GM19043 (cell line): ENCODE measurements around the gene LGALS3.

ENCODE experiments used
- ATAC-seq: cut with Tn5 transposase; IDR thresholded peaks from one replicate; pipeline ENCODE4 v1.9.1; 2021; ENCODE audit warnings: low read depth; ENCODE audit not compliant: unreplicated experiment

The LGALS3 gene

DNA sequence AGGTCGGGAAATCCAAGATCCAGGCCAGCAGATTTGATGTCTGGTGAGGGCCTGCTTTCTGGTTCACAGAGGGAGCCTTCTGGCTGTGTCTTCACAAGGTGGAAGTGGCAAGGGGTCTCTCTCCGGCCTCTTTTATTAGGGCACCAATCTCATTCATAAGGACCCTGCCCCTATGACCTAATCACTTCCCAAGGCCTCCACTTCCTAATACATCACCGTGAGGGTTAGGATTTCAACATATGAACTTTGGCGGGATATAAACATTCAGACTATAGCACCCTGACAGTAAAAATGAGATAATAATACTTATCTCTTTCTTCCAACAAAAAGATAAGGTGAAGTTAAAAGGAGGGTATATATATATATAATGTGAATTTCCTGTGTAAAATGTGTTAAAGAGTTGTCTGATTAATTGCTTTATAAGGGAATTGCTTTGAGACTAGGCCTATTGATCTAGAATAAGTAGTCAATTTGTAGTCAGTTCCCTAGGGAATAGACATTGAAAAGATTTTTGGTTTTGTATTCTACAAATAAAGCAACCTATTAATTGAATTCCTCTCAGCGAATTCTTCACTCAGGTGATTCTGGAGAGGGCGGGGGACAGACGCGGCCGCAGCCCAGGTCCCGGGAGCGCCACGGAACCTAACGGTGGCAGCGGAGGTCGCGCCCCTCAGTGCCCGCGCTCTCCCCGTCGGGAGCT, 516 bp upstream of the LGALS3 start:
- ATAC-seq, result no peak

DNA sequence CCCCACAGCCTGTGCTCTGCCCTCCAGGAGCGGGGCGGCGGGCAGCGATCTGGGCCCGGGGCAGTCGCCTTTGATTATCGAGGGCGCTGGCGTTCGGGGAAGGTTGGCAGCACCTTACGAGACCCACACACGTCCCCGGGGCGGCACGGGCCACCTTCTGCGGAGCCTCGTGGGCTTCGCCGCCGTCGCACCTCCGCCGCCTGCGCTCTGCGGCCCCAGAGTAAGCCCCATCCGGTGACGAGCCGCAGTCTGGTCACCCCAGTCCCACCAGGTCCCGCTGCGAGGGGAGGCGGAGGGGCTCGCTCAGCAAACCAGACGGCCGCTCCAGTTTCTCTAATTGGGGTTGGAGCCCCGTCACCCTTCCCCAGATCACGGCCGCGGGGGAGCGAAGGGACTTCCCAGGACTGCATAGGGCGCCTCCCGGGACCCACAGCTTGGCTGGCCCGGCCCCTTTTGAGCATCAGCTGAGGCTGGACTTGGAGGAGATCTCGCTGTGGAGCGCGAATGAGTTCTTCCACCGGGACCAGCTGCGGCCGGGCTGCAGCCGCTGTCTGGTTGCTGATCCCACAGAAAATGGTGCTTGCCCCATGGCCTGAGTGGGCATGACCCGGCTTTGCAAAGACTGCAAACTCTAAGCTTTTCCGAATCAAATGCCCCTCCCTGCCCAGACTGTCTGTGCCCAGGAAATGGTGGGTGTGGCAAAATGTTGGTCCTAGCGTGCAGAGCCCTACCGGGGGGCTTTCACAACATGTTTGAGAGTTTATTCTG, 560 bp downstream of the LGALS3 start:
- peak; percentile 52 for ATAC-seq

DNA sequence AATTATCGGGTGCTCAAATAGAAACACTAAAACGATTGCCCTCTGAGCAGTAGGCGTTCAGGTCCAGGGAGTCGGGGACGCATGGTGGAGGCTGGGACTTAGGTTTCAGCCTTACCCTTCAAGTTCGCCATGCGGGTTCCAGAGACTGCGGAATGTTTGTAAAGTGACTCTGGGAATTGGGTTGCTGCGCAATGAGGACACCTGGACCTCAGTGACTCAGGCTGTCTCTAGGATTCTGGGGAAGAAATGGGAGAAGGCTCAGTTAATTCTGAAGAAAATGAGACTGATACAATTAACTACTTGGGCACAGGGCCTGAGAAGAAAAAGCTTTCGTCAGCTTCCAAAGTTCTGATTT, 1.1 kb downstream of the LGALS3 start:
- ATAC-seq, result no peak

DNA sequence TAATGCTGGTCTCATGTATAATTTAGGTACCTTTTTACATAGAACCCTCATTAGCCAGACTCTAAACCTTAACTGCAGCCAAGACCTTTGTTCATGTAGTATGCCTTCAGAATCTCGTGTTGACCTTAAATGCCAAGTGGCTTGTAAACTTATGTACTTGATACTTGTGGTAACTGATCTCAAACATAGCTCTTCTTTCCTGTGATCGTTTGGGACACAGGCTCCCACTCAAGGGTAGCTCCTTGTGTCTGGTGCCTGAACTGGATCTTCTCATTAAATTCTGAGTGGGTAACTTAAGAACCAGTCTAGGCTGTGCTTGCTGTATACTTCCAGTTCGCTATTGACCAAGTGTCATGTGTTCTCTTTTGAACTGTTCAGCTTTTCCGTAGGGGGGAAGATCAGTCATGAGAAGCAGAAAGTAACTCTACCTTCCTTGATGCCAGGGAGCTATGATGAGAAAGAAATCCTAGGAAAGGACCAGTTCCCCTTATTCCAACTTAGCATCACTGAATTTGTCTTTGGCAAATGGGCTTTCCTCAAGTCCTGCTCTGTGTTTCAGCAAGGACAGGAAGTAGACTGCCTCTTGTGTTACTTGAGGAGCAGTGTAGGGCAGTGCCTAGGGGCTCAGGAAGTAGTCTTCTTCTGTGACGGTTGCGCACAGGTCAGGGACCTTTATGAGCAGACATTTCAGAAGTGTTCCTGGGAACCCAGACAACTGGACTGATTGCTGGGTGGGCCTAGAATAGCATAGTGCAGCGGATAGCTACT, 2.5 kb downstream of the LGALS3 start:
- ATAC-seq, result no peak

DNA sequence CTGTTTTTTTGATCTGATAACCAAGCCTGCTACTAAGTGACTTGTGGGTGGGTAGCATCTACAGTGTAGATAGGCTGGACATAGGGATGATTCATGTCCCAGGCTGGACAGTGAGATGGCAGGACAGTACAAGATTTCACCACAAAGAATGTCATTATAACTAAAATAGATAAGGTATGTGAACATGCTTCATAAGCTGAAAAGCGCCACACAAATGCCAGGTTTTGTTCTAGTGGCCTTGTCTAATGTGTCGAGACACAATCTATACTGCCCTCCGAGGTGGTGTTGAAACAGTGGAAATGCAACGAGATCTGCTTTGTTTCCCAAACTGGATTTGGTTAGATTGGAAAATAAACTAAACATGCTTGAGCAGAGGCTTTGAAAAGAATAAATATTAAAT, 4.4 kb downstream of the LGALS3 start:
- no peak for ATAC-seq

DNA sequence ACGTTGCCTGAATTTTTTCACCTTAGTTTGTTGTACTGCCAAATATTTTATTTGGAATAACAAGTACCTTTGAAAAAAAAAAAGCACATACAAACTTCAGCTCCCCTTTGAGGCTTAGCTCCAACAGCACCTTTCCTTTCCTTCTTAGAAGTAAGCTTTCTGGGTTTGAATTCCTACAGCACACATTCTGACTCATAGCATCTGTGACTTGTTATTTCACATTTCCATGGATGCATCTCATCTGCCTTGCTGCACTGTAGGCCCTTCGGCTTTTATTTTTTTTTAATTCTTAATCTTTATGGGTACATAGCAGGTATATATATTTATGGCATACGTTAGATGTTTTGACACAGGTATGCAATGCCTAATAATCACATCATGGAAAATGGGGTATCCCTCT, 7.2 kb downstream of the LGALS3 start:
- ATAC-seq, result no peak

DNA sequence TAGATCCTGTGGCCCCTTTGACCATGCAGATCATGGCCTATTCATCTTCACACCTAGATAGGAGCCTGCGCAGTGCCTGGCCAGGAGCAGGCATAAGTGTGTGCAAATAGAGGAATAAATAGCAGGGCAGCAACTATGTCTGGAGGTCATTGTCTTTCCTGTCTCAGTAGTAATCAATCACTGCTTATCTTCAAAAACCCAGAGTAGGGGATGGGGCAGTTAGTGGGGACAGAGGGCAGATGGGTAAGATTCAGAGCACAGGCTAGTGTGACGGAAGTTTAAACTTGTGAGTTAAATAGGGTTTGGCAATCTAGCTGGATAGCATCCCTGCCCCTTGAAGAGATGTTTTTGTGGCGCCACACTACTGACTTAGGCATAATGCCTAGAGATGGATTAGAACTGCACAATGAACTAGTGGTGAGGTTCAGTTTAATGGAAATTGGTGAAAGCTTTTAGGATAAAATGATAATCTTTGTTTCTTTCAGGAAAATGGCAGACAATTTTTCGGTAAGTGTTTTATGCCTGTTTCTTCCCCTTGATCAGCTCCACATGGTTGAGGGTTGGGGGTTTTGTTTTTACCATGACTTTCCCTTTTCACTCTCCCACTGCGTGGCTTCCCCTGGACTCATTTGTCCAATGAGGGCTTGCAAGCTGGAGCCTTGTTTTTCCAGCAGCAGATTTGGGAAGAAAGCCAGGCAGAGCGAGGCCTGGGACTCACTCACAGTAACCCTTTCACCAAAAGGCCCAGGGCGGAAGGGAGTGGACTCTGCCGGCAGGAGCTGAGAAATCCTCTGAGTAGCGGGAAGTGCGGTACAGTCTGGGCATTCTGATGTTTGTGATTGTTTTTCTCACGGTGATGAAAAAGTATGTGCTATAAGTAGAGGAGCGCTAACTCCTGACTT, 8.1 kb downstream of the LGALS3 start:
- ATAC-seq, result no peak

DNA sequence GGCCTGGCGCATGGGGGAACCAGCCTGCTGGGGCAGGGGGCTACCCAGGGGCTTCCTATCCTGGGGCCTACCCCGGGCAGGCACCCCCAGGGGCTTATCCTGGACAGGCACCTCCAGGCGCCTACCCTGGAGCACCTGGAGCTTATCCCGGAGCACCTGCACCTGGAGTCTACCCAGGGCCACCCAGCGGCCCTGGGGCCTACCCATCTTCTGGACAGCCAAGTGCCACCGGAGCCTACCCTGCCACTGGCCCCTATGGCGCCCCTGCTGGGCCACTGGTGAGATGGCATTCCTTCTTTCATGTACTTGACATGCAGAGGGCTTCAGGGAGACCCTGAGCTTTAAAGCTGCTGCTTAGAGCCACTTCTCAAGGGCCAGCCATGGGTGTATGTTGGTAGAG, 9.0 kb downstream of the LGALS3 start:
- no peak for ATAC-seq

DNA sequence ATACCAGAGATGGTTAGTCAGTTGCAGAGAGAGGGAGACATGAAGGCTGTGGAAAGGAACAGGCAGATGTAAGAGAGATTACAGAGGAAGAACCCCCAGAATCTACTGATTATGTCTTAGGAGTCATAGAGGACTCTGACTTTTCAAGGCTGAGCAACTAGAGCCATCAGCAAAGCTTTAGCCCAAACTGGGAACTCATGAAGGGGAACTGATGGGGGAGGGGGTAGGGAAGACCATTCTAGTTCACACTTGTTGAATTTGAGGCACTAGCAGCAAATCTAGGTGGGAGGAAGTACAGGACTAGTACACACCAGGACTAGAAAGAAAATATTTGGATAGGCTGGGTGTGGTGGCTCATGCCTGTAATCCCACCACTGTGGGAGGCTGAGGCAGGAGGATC, 10.1 kb downstream of the LGALS3 start:
- no peak for ATAC-seq

DNA sequence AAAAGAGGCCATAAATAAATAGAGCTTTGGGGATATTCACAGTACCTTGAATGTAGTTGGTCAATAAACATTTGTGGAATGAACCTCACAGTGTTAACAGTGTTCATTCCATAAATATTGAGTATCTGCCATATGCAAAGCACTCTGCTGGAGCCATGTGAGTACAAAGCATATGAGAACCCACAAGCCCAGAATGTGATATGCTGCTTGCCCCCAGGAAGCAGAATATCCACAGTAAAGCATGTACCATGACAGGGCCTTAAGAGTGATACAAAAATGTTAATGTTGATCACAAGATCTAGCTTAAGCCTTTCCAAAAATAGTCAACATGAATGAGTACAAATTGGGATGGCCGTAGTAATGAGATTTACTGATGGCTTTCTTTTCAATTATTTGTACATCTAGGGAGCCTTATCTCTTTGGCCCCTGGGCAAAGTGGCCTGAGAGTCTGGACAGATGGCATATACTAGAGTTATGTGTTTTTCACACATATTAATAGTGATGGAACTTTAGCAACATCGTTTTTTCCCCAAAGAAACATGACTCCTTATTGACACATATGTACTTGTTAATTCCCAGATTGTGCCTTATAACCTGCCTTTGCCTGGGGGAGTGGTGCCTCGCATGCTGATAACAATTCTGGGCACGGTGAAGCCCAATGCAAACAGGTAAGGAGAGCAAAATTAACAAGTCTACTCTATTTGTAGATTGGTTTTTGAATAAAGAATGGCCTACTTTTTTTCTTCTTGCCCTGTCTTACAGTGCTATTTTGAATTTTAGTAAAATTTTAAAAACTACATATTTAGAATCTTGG, 10.9 kb downstream of the LGALS3 start:
- ATAC-seq, result no peak

DNA sequence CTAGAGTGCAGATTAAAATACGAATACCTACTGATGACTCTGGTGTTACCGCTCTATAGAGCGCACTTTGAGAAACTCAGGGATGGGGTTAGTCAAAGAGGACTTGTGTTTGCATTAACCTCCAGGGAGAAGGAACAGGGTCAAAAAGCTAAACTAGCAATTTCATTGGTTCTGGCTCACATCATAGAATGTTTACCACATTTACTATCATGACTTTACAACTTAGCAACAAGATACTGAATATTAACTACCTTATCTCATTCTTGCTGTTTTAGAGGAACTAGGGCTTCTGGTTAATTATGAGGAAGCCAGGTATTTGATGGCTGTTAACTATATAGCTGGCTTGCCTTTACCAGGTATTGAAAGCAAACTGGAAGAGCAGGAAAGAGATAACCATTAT, 12.8 kb downstream of the LGALS3 start:
- ATAC-seq, result no peak

DNA sequence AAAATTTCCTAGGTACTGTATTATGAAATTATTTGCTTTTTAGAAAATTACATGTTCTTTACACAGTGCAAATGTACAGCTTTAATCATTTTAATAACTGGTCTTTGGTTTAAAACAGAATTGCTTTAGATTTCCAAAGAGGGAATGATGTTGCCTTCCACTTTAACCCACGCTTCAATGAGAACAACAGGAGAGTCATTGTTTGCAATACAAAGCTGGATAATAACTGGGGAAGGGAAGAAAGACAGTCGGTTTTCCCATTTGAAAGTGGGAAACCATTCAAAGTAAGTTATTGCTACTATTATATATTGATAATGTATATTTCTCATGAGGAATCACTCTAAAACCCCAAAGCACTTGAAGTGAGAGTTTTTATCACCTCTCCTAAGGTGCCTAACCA, 13.4 kb downstream of the LGALS3 start:
- no peak for ATAC-seq

DNA sequence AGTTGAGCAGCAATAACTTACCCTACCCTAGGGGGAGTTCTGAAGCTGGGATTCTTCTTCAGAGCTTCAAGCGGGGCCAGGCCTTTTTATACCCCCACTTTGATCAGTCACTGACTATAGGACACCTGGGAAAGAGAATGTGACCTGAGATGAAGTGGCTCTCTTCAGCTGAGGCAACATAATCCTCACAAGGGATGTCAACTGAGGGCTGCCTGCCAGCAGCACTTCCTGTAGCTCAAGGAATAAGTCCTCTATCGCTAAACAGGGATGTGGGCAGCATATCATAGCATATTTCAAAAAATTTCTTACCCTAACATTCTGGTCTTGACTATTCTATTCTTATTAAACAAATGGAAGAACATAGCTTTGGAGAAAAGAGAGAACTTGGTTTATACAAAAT, 17.4 kb downstream of the LGALS3 start:
- no peak for ATAC-seq

DNA sequence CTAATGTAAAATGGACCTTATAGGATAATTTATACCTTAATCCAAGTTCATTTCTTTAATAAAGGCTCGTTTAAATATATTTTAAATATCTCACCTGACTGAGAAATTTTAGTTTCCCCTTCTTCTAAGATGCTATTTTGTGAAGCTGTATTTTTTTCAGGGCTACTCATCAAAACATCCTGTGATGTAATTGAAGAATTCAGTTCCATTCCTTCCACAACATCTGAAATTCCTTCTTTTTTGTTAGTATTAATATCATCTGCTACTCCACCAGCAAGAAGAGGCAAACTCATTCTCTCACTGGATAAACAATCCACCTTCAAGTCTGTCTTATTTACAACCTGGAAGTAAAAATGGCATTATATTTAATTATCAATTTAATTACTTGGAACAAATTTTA, 22.5 kb downstream of the LGALS3 start:
- no peak for ATAC-seq

DNA sequence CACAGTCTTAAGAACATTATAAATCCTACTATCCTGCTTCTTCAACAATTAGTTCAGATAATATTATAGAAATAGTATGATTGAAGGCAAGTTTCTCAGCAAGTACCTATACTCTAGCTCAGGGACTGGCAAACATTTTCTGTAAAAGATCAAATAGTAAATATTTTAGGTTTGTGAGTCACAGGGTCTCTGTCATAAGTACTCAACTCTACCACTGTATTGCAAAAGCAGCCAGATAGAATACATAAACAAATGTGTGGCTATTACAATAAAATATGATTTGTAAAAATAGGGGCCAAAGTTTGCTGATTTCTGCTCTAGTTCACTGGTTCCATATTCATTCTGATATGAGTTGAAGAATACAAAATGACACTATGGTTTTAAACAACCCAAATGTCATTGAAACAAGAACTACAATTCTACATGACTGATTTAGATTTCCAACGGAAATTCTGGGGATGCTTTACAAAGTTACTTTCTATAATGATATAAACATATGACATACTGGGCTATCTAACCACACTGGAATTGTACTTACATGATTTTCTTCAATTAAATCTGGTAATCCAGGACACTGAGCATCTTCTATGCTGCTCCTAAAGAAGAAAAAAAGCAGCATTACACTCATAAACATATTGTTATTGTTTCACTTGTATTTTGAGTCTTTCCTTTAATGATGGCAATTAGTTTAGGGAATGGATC, 23.2 kb downstream of the LGALS3 start:
- no peak for ATAC-seq

DNA sequence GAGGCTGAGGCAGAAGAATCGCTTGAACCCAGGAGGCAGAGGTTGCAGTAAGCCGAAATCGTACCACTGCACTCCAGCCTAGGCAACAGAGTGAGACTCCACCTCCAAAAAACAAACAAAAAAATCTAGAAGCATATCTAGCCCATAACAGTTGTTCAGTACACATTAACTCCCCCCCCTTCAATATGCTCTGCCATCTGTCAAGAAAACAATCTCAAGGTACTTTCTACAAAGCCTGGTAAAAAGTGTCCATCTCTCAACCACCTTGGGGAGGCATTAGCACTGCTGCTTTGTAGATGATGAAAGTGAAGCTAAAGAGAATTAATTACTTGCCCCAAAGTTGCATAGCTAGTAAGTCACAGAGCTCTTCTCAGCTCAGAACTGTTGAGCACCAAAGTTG, 24.9 kb downstream of the LGALS3 start:
- ATAC-seq, result no peak

DNA sequence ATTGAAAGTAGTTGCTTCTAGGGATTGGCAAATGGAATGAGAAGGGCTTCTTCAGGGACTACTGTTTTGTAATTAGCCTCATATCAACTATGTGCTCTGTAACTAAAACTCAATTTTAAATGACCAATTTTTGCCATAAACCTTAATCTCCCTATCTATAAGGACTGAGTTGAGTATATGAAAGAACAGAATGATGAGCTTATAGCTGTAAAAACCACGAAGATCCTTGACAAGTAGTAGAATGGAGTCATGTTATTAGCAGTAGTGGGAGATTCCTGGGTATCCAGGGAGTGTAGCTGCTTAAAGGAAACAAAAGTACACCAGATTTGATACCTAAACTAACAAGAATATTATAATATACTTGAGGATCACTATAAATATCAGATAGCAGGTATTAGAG, 28.0 kb downstream of the LGALS3 start:
- no peak for ATAC-seq

DNA sequence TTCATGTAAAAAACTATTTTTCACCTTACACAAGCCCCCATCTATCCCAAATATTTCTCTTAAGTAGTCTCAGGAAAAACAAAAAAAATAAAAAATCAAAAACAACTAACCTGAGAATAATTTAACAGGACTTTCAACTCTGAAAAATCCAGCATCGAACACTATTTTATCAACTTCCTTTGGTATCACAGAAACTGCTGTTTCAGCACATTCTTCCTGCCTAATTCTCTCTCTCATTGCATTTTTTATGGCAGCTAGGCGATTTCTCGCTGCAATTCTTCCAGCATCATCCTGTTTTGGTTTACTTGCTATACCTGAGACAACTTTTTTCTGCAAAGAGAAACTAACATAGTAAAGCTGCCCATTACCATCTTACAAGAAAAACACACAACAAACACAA, 29.4 kb downstream of the LGALS3 start:
- ATAC-seq, result no peak

DNA sequence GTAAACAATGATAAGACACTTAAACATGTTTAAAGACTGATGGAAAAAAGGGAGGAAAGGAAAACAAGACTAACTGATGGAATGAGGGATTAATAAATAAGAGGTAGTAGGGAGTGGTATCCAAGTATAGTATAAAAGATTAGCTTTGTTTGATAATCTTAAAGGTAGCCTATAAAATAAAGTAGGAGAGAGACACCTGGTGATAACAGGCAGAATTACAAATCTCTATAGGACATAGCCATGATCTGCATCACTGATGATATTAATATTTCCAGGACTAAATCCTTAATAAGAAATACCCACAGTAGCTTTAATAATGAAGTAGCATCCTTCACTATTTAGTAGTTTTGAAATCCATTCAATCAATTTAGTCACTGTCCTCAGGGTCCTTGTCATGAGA, 31.9 kb downstream of the LGALS3 start:
- no peak for ATAC-seq
